ENCODE measurements around the gene ERLIN1.

Gene ERLIN1

GRCh38 chr10:100162696-100163095 lies 23.1 kb downstream of the ERLIN1 start:
- no peak overlapping the region for H3K4me3 ChIP-seq (ENCODE audit: low read length)
- peaks cover 21% of the 10 kb centered on the region for H3K36me3 ChIP-seq (ENCODE audit: insufficient read depth, low read length)
- no peaks in the 10 kb centered on the region for H3K9me3 ChIP-seq (ENCODE audit: low read length)
- no peak overlapping the region for H2AFZ ChIP-seq (ENCODE audit: low read depth, low read length)
- no peaks in the 10 kb centered on the region for H3K27me3 ChIP-seq (ENCODE audit: insufficient read depth, low read length)
- H3K4me1 ChIP-seq (ENCODE audit: insufficient read depth, low read length) = no peaks in the 10 kb centered on the region

DNA sequence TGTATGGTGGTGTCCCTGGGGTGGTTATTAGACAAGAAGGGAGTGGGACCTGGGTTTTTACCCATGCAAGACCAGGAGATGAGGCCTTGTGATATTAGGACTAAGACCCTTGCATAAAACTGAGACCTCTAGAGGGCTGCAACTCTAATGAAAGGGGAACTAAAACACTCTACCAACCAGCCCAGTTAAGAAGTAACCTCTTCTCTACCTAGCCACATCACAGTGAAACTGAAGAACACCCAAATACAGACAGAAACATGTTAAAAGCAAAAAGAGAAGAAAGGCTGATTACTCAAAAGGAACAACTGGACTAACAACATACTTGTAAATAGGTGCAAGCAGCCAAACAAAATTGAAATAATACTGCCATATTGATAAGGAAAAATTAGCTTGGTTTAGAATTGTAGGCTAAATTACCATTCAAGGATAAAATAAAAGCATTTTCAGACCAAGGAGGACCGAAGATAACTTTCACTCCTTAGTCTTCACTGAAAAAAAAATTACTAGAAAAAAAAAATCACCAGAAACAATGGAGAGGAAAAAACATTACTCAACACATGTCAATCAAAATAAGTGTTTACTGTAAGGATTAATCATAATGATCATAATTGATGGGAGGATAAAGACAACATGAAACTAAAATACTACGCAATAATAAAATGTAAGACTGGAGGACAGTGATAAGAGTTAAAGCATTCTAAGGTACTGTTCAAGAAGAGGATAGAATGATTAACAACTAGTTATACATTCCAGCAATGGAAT lies 27.6 kb downstream of the ERLIN1 start:
- H3K4me3 ChIP-seq (ENCODE audit: low read length) = no peak overlapping the region
- H3K27me3 ChIP-seq (ENCODE audit: insufficient read depth, low read length) = no peaks in the 10 kb centered on the region
- H2AFZ ChIP-seq (ENCODE audit: low read depth, low read length) = no peak overlapping the region
- H3K9me3 ChIP-seq (ENCODE audit: low read length) = no peaks in the 10 kb centered on the region
- H3K36me3 ChIP-seq (ENCODE audit: insufficient read depth, low read length) = peaks cover 50% of the 10 kb centered on the region
- no peaks in the 10 kb centered on the region for H3K4me1 ChIP-seq (ENCODE audit: insufficient read depth, low read length)

DNA sequence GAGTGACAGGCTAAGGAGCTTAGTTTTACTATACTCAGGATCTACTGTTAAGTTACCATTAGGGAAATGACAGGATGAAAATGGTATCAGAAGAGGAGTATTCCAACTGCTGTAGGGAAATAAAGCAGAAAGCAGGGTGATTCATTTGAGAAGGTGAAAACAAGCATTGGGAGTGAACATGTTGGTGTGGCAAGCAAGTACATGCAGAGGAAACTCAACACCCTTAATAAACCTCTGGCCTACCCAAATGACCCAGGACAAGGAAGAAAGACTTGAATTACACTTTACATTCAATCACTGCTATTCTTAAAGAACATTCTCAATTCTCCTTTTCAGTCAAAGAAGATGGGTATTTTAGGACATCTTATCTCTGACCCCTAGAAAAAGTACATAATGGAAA lies 28.7 kb downstream of the ERLIN1 start:
- no peak overlapping the region for H3K4me3 ChIP-seq (ENCODE audit: low read length)
- no peak overlapping the region for H2AFZ ChIP-seq (ENCODE audit: low read depth, low read length)
- no peaks in the 10 kb centered on the region for H3K4me1 ChIP-seq (ENCODE audit: insufficient read depth, low read length)
- no peaks in the 10 kb centered on the region for H3K9me3 ChIP-seq (ENCODE audit: low read length)
- H3K27me3 ChIP-seq (ENCODE audit: insufficient read depth, low read length) = no peaks in the 10 kb centered on the region
- peaks cover 52% of the 10 kb centered on the region for H3K36me3 ChIP-seq (ENCODE audit: insufficient read depth, low read length)

GRCh38 chr10:100155936-100156335 lies 29.9 kb downstream of the ERLIN1 start:
- no peaks in the 10 kb centered on the region for H3K4me1 ChIP-seq (ENCODE audit: insufficient read depth, low read length)
- H3K4me3 ChIP-seq (ENCODE audit: low read length) = no peak overlapping the region
- H3K36me3 ChIP-seq (ENCODE audit: insufficient read depth, low read length) = peaks cover 62% of the 10 kb centered on the region
- H3K27me3 ChIP-seq (ENCODE audit: insufficient read depth, low read length) = no peaks in the 10 kb centered on the region
- H3K9me3 ChIP-seq (ENCODE audit: low read length) = no peaks in the 10 kb centered on the region
- no peak overlapping the region for H2AFZ ChIP-seq (ENCODE audit: low read depth, low read length)

DNA sequence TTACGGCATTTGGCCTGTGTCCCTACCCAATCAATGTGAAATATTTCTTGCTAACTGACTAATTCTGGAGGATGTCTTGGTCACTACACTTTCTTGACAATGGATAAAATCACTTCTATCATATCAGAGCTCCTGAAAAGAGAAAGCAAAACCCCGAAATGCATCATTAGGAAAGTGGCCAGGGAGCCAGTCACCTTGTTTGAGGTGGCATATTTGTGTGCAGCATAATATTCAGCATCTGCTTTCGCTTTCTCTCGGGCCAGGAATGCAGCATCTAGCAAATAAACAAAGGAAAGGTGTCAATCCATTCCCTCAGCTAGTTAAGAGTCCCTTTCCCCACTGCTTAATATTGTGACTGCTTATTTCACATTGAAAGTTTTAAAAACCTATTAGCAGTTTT lies 31.2 kb downstream of the ERLIN1 start:
- Histone ChIP-seq H3K27me3 (ENCODE audit: insufficient read depth, low read length) (no peaks in the 10 kb centered on the region), H2AFZ (ENCODE audit: low read depth, low read length) (no peak overlapping the region), H3K4me1 (ENCODE audit: insufficient read depth, low read length) (no peaks in the 10 kb centered on the region), H3K4me3 (ENCODE audit: low read length) (no peak overlapping the region), H3K36me3 (ENCODE audit: insufficient read depth, low read length) (peaks cover 62% of the 10 kb centered on the region), H3K9me3 (ENCODE audit: low read length) (no peaks in the 10 kb centered on the region)

GRCh38 chr10:100153239-100153825 lies 32.5 kb downstream of the ERLIN1 start:
- no peaks in the 10 kb centered on the region for H3K9me3 ChIP-seq (ENCODE audit: low read length)
- H3K36me3 ChIP-seq (ENCODE audit: insufficient read depth, low read length) = peaks cover 61% of the 10 kb centered on the region
- no peak overlapping the region for H3K4me3 ChIP-seq (ENCODE audit: low read length)
- no peak overlapping the region for H2AFZ ChIP-seq (ENCODE audit: low read depth, low read length)
- H3K27me3 ChIP-seq (ENCODE audit: insufficient read depth, low read length) = no peaks in the 10 kb centered on the region
- peaks cover 3% of the 10 kb centered on the region for H3K4me1 ChIP-seq (ENCODE audit: insufficient read depth, low read length)

DNA sequence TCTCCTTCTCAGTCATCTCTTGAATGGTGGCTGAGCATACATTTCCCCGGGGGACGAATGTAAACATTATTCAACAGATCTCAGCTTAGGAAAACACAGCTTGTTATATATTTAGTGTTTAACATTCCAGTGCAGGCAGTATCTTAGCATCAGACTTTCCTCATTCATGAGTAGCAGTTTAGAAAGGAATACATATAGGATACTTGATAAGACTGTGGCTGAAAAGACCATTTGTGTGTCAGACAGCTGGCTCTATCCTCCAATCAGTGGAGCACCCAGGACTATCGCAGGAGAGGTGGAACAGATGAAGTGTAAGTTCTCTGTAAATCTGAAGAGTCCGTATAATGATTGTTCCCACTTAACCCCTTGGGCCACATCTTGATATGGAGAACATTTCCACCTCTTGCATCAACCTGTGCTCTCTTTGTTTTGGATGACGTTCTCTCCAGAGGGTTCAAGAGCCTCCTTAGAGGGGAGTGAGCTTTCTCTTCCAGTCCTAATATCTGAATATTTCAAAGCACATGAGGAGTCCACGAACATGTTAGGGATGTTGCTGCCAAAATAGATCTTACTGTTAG lies 34.0 kb downstream of the ERLIN1 start:
- H3K9me3 ChIP-seq (ENCODE audit: low read length) = no peaks in the 10 kb centered on the region
- peaks cover 3% of the 10 kb centered on the region for H3K4me1 ChIP-seq (ENCODE audit: insufficient read depth, low read length)
- no peak overlapping the region for H2AFZ ChIP-seq (ENCODE audit: low read depth, low read length)
- no peaks in the 10 kb centered on the region for H3K27me3 ChIP-seq (ENCODE audit: insufficient read depth, low read length)
- no peak overlapping the region for H3K4me3 ChIP-seq (ENCODE audit: low read length)
- H3K36me3 ChIP-seq (ENCODE audit: insufficient read depth, low read length) = peaks cover 57% of the 10 kb centered on the region

DNA sequence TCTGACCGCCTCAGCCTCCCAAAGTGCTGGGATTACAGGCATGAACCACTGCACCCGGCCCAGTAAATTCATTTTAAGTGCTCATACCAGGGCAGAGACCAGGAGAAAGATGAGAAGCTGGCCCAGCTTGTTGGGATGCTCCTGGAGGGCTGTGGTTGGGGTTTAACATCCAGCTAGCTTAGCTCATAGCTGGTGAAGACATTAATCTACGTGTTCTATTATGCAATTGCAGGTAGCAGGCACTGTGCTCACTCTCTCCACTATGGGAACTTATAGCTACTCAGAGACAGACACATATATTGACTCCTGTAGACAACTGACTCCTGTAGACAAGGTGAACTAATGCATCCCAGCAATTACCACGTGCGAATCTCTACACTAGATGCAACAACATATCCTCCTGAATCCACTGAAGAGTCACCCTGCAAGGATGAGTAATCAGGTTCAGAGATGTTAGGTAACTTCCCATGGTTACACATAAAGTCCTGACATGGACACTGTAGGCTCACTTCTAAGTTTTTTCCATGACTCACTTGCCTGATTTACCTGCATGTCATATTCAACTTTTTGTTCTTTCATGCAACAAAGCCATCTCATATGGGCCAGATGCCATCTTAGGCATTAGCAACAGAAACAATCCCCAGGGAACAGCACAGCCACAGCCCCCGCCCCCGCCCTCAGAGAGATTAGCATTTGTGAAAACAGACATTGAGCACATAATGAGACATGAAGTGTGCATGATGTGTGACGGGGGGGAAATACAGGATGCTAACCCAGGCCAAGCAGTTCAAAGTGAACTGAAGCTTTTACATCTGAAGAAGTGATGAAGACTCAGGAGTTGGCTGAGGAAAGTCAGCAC lies 37.2 kb downstream of the ERLIN1 start:
- Histone ChIP-seq H3K9me3 (ENCODE audit: low read length) (no peaks in the 10 kb centered on the region), H3K4me3 (ENCODE audit: low read length) (no peak overlapping the region), H3K4me1 (ENCODE audit: insufficient read depth, low read length) (peaks cover 3% of the 10 kb centered on the region), H2AFZ (ENCODE audit: low read depth, low read length) (no peak overlapping the region), H3K36me3 (ENCODE audit: insufficient read depth, low read length) (peaks cover 31% of the 10 kb centered on the region), H3K27me3 (ENCODE audit: insufficient read depth, low read length) (no peaks in the 10 kb centered on the region)

DNA sequence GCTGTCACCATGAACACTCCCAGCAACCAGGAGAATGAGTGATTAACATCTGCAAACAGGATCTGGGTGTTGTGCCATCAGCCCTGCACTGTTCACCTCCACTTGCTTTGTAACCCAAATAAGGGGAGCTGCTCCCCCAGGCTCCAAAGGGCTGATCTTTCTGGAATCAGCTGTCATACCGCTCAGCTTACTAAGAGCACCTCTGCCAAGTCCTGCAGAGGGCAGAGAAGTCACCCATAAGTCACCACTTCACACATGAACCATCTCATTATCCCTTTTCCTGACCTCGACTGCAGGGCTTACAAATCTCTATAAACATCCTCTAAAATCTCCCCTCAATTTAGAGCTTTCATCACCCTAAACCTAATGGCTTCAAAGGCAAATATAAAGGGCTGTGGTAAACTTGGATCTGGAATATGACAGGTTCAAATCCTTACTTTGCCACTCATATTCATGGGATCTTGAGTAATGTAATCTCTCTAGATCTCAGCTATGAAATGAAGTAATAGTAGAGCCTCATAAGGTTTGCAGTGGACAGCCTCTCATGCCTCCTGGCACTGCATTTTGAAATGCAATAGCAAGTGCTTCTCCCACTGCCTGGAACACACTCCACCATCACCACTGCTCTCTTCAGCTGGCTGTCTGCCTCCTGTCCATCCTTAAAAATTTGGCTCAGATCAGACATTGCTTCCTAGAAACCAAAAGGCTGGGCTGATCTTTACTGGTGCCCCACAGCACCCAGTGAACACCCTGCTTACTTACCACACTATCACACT lies 38.8 kb downstream of the ERLIN1 start:
- H3K9me3 ChIP-seq (ENCODE audit: low read length) = no peaks in the 10 kb centered on the region
- peaks cover 16% of the 10 kb centered on the region for H3K36me3 ChIP-seq (ENCODE audit: insufficient read depth, low read length)
- H3K27me3 ChIP-seq (ENCODE audit: insufficient read depth, low read length) = no peaks in the 10 kb centered on the region
- peaks cover 3% of the 10 kb centered on the region for H3K4me1 ChIP-seq (ENCODE audit: insufficient read depth, low read length)
- no peak overlapping the region for H2AFZ ChIP-seq (ENCODE audit: low read depth, low read length)
- no peak overlapping the region for H3K4me3 ChIP-seq (ENCODE audit: low read length)

GRCh38 chr10:100146398-100146797 lies 39.4 kb downstream of the ERLIN1 start:
- Histone ChIP-seq H2AFZ (ENCODE audit: low read depth, low read length) (no peak overlapping the region), H3K4me3 (ENCODE audit: low read length) (no peak overlapping the region), H3K4me1 (ENCODE audit: insufficient read depth, low read length) (peaks cover 3% of the 10 kb centered on the region), H3K36me3 (ENCODE audit: insufficient read depth, low read length) (peaks cover 10% of the 10 kb centered on the region), H3K27me3 (ENCODE audit: insufficient read depth, low read length) (no peaks in the 10 kb centered on the region), H3K9me3 (ENCODE audit: low read length) (no peaks in the 10 kb centered on the region)

DNA sequence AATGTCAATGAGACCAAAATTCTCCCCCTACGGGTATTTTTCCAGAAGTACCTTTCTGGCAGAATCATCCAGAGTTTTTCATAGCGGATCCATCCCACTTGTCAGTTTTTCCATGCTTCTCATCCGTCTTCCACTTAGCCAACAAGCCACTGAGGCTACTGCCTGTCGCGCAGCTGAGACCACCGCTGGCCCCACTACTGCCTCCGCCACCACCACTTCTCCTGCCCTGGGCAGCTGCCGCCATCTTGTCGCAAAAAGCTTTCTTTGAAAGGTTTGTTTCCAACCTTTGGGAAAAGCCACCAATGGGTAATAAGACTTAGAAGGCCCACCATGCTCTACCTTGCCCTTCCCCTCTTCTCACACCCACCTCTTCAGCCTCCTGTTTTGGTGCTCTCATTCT lies 42.1 kb downstream of the ERLIN1 start:
- Histone ChIP-seq H3K9me3 (ENCODE audit: low read length) (no peaks in the 10 kb centered on the region), H3K4me3 (ENCODE audit: low read length) (no peak overlapping the region)

DNA sequence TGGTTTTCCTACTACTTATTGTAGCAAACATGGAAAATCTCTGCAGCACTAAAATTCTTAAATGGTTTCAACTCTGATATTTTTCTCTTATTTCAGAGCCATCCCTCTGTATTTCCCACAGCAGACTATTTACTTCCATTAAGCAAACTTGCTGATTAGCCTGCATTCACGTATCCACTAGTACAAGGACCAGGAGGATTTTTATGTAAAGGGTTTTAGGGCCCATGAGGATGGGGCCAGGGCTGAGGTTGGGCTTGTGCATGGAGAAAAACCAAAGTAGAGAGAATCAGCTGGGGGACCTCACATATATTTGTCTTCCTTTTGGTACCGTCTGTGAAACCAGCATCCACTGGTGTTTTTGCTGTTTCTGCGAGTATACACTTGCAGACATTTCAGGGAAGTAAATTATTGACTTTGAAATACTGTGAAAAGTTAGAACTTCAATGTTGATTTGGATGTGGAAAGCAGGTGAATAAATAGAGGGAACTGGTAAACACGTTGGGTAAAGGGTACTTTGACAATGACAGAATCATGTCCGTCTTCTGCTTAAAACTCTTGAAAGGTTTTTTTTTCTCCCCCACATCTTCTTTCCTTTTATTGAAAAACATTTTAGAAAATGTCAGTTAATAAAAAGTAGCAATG lies 44.3 kb downstream of the ERLIN1 start:
- H3K4me1 ChIP-seq (ENCODE audit: insufficient read depth, low read length) = no peaks in the 10 kb centered on the region
- no peaks in the 10 kb centered on the region for H3K9me3 ChIP-seq (ENCODE audit: low read length)
- H2AFZ ChIP-seq (ENCODE audit: low read depth, low read length) = no peak overlapping the region
- H3K4me3 ChIP-seq (ENCODE audit: low read length) = no peak overlapping the region
- H3K36me3 ChIP-seq (ENCODE audit: insufficient read depth, low read length) = no peaks in the 10 kb centered on the region
- no peaks in the 10 kb centered on the region for H3K27me3 ChIP-seq (ENCODE audit: insufficient read depth, low read length)

More for the DNA sequence above, 42.1 kb downstream of the ERLIN1 start:
- Histone ChIP-seq H3K4me1 (ENCODE audit: insufficient read depth, low read length) (no peaks in the 10 kb centered on the region), H3K36me3 (ENCODE audit: insufficient read depth, low read length) (no peaks in the 10 kb centered on the region), H2AFZ (ENCODE audit: low read depth, low read length) (no peak overlapping the region), H3K27me3 (ENCODE audit: insufficient read depth, low read length) (no peaks in the 10 kb centered on the region)
